GM19463 (cell line): ENCODE data around the gene NXNL2.

Source experiments
- ATAC-seq: cut with Tn5 transposase; IDR thresholded peaks from one replicate; pipeline ENCODE4 v1.9.1; 2021; ENCODE audit warnings: mild to moderate bottlenecking, moderate library complexity; ENCODE audit not compliant: unreplicated experiment

The NXNL2 gene

GRCh38 chr9:88577256-88578120 is 42.5 kb downstream of the NXNL2 start:
- ATAC-seq: no peak

- ATAC-seq: peak; percentile 72
Measured at GRCh38 chr9:88578121-88579049, 43.4 kb downstream of the NXNL2 start.

GRCh38 chr9:88579050-88579715 is 44.2 kb downstream of the NXNL2 start:
- ATAC-seq: no peak

GRCh38 chr9:88580961-88581360 is 46.0 kb downstream of the NXNL2 start:
- no peak for ATAC-seq

- ATAC-seq: no peak
Measured at GRCh38 chr9:88583901-88584596, 49.1 kb downstream of the NXNL2 start.

GRCh38 chr9:88585426-88585825 is 50.4 kb downstream of the NXNL2 start:
- no peak for ATAC-seq

GRCh38 chr9:88586452-88586851 is 51.5 kb downstream of the NXNL2 start:
- ATAC-seq: no peak

- ATAC-seq: no peak
Measured at GRCh38 chr9:88587182-88587581, 52.2 kb downstream of the NXNL2 start.

- no peak for ATAC-seq
Measured at GRCh38 chr9:88587885-88588649, 53.1 kb downstream of the NXNL2 start.

- no peak for ATAC-seq
Measured at GRCh38 chr9:88589656-88590055, 54.7 kb downstream of the NXNL2 start.

GRCh38 chr9:88590558-88591146 is 55.7 kb downstream of the NXNL2 start:
- ATAC-seq: no peak

GRCh38 chr9:88593537-88594185 is 58.7 kb downstream of the NXNL2 start:
- peak; percentile 74 for ATAC-seq
